Hepatocyte (in vitro differentiated cells): ENCODE measurements around the gene PREX1.

Experiments used
- EZH2 ChIP-seq: fragments of 200-600 bp; sonication (generic); IDR thresholded peaks from 2 replicates; pipeline ENCODE4 v1.6.1; 2016; ENCODE audit warnings: antibody characterized with exemption, mild to moderate bottlenecking, borderline replicate concordance
- EZH2phosphoT487 ChIP-seq: fragments of 200-600 bp; sonication (generic); IDR thresholded peaks from one replicate; pipeline ENCODE4 v1.6.1; 2018; ENCODE audit warnings: antibody characterized with exemption, mild to moderate bottlenecking, low read depth, moderate library complexity; ENCODE audit not compliant: unreplicated experiment, severe bottlenecking
- TF ChIP-seq, protein P1 (sequence below): fragments of 200-600 bp; sonication (generic); IDR thresholded peaks from 2 replicates; pipeline ENCODE4 v1.5.1; 2016; ENCODE audit warnings: antibody characterized with exemption, mild to moderate bottlenecking; ENCODE audit not compliant: poor library complexity

- TF ChIP-seq EZH2phosphoT487 (no peak), EZH2 (no peak)
- TF ChIP-seq, protein P1, sequence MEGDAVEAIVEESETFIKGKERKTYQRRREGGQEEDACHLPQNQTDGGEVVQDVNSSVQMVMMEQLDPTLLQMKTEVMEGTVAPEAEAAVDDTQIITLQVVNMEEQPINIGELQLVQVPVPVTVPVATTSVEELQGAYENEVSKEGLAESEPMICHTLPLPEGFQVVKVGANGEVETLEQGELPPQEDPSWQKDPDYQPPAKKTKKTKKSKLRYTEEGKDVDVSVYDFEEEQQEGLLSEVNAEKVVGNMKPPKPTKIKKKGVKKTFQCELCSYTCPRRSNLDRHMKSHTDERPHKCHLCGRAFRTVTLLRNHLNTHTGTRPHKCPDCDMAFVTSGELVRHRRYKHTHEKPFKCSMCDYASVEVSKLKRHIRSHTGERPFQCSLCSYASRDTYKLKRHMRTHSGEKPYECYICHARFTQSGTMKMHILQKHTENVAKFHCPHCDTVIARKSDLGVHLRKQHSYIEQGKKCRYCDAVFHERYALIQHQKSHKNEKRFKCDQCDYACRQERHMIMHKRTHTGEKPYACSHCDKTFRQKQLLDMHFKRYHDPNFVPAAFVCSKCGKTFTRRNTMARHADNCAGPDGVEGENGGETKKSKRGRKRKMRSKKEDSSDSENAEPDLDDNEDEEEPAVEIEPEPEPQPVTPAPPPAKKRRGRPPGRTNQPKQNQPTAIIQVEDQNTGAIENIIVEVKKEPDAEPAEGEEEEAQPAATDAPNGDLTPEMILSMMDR = no peak
Observed at GRCh38 chr20:48799328-48800105, 28.3 kb downstream of the PREX1 start.
